Measurements from ENCODE around the gene ZNF253. TPM values are rescaled to one million over a fixed set of nuclear protein-coding genes. Genes with fewer than 3 reads are reported as not detected.
A peak's percentile ranks its signal among the peaks of the same experiment; 100 is the strongest.
"Not testable (repeated sequence)": the region's sequence is repeated elsewhere in the genome, so short reads cannot be mapped to it uniquely, and the experiment has no call there.

ZNF253 gene
- total and polyA plus RNA-seq, 7 donors = 1.5 to 13.5 (median 6.1) TPM

DNA sequence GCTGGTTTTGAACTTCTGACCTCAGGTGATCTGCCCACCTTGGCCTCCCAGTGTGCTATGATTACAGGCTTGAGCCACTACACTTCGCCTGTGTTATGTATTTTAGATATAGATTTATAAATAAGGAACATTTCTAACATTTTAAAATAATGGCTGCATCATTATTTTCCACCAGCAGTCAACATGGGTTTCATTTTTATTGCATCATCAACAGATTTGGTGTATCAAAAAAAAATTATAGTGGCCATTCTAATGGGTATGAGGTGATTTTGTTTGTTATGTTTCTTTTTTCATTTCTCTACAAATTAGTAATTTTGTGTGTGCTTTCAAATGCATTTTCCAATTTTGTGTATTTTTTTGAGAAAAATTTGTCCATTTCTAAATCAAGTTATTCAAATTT is 18.9 kb downstream of the ZNF253 start:
- no peak overlapping the region for H3K4me3 ChIP-seq
- intact Hi-C loops (cut with DNase I) = no loop called here
- DNase-seq (no peak), ATAC-seq (no peak)
- TF ChIP-seq, protein P1, sequence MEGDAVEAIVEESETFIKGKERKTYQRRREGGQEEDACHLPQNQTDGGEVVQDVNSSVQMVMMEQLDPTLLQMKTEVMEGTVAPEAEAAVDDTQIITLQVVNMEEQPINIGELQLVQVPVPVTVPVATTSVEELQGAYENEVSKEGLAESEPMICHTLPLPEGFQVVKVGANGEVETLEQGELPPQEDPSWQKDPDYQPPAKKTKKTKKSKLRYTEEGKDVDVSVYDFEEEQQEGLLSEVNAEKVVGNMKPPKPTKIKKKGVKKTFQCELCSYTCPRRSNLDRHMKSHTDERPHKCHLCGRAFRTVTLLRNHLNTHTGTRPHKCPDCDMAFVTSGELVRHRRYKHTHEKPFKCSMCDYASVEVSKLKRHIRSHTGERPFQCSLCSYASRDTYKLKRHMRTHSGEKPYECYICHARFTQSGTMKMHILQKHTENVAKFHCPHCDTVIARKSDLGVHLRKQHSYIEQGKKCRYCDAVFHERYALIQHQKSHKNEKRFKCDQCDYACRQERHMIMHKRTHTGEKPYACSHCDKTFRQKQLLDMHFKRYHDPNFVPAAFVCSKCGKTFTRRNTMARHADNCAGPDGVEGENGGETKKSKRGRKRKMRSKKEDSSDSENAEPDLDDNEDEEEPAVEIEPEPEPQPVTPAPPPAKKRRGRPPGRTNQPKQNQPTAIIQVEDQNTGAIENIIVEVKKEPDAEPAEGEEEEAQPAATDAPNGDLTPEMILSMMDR (IDR thresholded peaks at IDR 0.05) = no peak
- H3K4me1 ChIP-seq = no peaks in the 10 kb centered on the region
- H3K36me3 ChIP-seq (ENCODE audit: insufficient read depth in 1 of 2, low read depth in 1 of 2) = peaks cover 2 to 81% of the 10 kb centered on the region in 2 donors
- 95 to 100% (median 97%) methylated on average over 1 of the region's 1 CpG for WGBS, 3 donors
- no peaks in the 10 kb centered on the region for H3K27me3 ChIP-seq (ENCODE audit: insufficient read depth in 3 of 3, low read length in 2 of 3)
- no peak overlapping the region for H3K27ac ChIP-seq
- H3K9me3 ChIP-seq = peaks cover 46% of the 10 kb centered on the region

DNA sequence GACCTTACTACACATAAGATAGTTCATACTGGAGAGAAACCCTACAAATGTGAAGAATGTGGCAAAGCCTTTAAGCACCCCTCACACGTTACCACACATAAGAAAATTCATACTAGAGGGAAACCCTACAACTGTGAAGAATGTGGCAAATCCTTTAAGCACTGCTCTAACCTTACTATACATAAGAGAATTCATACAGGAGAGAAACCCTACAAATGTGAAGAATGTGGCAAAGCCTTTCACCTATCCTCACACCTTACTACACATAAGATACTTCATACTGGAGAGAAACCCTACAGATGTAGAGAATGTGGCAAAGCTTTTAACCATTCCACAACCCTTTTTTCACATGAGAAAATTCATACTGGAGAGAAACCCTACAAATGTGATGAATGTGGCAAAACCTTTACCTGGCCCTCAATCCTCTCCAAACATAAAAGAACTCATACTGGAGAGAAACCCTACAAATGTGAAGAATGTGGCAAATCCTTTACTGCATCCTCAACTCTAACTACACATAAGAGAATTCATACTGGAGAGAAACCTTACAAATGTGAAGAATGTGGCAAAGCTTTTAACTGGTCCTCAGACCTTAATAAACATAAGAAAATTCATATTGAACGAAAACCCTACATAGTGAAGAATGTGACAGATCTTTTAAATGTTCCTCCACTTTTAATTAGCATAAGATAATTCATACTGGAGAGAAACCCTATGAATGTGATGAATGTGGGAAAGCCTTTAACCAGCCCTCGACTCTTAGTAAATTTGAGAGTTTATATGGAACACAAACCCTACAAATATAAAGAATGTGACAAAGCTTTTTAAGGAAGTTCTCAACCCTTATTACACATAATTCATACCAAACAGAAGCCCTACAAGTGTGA is 26.6 kb downstream of the ZNF253 start:
- peaks cover 16 to 39% of the 10 kb centered on the region in 2 donors for H3K36me3 ChIP-seq (ENCODE audit: insufficient read depth in 1 of 2, low read depth in 1 of 2)
- ATAC-seq; H3K27ac ChIP-seq; intact Hi-C loops (cut with DNase I); H3K4me3 ChIP-seq; H3K4me1 ChIP-seq; DNase-seq; H3K27me3 ChIP-seq (ENCODE audit: insufficient read depth in 3 of 3, low read length in 2 of 3): not testable (repeated sequence)
- 99 to 100% (median 100%) methylated on average over 3 of the region's 3 CpGs for WGBS, 3 donors
- H3K9me3 ChIP-seq = peaks cover 93% of the 10 kb centered on the region

DNA sequence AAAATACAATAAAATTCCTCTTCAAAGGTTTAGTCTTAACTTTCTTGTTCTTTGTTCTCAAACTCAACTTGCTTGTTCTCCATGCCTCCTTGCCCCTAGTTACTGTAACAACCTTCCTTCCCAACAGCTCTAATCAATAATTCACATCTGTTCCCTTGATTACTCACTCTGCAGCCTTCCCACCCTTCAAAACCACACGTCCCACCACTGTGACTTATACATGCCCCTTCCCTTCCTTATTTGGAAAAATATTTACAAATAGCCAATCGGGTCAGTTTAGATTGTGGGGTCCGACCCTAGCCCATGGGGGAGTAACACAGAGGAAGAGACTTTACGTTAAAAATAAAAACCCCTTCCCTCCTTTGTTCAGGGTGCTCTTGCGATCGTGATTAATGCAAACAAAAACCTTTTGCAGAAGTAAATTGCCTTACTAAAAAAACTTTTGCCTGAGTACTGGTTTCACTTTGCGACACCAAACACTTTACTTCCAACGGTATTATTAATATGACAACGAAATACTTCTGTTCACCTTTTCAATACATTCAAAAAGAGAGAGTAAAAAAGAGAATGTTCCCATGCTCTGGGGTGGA is 34.6 kb downstream of the ZNF253 start:
- H3K4me1 ChIP-seq = no peaks in the 10 kb centered on the region
- peak overlapping the region; percentile 80 for H3K27ac ChIP-seq
- H3K27me3 ChIP-seq (ENCODE audit: insufficient read depth in 3 of 3, low read length in 2 of 3) = no peaks in the 10 kb centered on the region
- peak overlapping the region; percentile 81 for H3K4me3 ChIP-seq
- intact Hi-C loops (cut with DNase I) = loop anchor here (5.0 kb wide), 1 partner anchor 33 kb away; the partner anchor contains the start of gene ZNF253 (in 2 of the 2)
- TF ChIP-seq, protein P1 (IDR thresholded peaks at IDR 0.05) = no peak
- DNase-seq = no peak
- no peak for ATAC-seq
- WGBS, 3 donors = 0 to 1% (median 1%) methylated on average over 9 of the region's 9 CpGs
- H3K36me3 ChIP-seq (ENCODE audit: insufficient read depth in 1 of 2, low read depth in 1 of 2) = no peaks in the 10 kb centered on the region
- peaks cover 33% of the 10 kb centered on the region for H3K9me3 ChIP-seq

DNA sequence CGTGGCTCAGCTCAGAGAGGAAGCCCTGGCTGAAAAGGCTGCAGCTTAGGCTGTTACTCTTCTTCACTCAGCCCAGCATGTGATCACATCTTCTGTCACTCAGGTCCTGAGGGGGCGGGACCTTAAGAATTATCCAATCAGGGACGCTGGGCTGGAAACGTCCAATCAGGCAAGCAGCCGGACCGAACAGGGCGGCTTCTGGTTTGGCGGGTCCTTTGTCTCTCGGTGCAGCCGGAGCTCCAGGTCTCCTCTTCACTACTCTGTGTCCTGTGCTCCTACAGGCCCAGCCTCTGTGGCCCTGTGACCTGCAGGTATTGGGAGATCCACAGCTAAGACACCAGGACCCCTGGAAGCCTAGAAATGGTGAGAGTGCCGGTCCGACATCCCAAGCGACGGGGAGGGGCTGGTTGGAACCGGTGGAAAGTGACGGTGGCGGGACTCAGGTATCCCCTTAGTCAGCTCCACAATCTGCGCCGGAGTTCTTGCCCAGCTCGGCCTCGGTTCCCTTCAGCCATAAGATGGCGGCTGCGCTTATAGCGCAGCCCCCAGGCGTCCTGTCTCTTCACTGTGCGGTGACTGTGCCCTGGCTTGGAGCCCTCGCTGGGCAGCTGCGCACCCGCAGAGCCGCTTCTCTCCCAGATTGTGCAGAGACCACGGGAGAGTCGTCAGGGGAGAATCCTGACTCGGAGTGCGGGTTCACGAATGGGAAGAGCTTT is 35.2 kb downstream of the ZNF253 start, which contains the start of gene ZNF93:
Gene ZNF93 (plus strand): TSS at position 218 of the 716 bp plus-strand sequence. CDS start 143 bp downstream, at position 361.
- TF ChIP-seq, protein P1 (IDR thresholded peaks at IDR 0.05) = no peak
- H3K27ac ChIP-seq = peak within 1 kb of the TSS; percentile 80
- no peaks in the 10 kb centered on the region for H3K27me3 ChIP-seq (ENCODE audit: insufficient read depth in 3 of 3, low read length in 2 of 3)
- WGBS, 3 donors = 0% methylated on average over 32 to 35 of the region's 35 CpGs
- no peaks in the 10 kb centered on the region for H3K4me1 ChIP-seq
- H3K9me3 ChIP-seq = peaks cover 28% of the 10 kb centered on the region
- ATAC-seq = peak; percentile 98 to 99 (median 99)
- intact Hi-C loops (cut with DNase I) = loop anchor here (5.0 kb wide), 1 partner anchor 34 kb away; the partner anchor contains the start of gene ZNF253 (in 2 of the 2)
- DNase-seq = peak; percentile 91 to 93
- H3K4me3 ChIP-seq = peak within 1 kb of the TSS; percentile 81
- H3K36me3 ChIP-seq (ENCODE audit: insufficient read depth in 1 of 2, low read depth in 1 of 2) = no peaks in the 10 kb centered on the region

DNA sequence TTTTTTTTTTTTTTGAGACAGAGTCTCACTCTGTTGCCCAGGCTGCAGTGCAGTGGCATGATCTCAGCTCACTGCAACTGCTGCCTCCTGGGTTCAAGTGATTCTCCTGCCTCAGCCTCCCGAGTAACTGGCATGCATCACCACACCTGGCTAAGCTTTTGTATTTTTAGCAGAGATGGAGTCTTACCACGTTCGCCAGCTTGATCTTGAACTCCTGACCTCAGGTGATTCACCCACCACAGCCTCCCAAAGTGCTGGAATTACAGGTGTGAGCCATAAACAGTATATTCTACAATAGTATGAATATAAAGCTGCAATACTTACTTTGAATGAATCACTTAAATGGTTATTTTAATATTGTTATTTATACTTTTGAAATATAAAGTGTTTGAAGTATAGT is 41.9 kb downstream of the ZNF253 start:
- whole genome bisulfite sequencing, 3 donors = 76 to 81% (median 79%) methylated on average over 3 of the region's 3 CpGs

More for the DNA sequence above, 41.9 kb downstream of the ZNF253 start:
- H3K36me3 ChIP-seq (ENCODE audit: insufficient read depth in 1 of 2, low read depth in 1 of 2); H3K4me1 ChIP-seq; H3K4me3 ChIP-seq; H3K27ac ChIP-seq; DNase-seq; H3K27me3 ChIP-seq (ENCODE audit: insufficient read depth in 3 of 3, low read length in 2 of 3); H3K9me3 ChIP-seq; ATAC-seq; intact Hi-C loops (cut with DNase I): not testable (repeated sequence)
